ENCODE results near the gene VWA5A. TPM values are rescaled to one million over a fixed set of nuclear protein-coding genes. Genes with fewer than 3 reads are reported as not detected.

Gene VWA5A
- total RNA-seq, 1 donor from 2014 or later, result 8.7 TPM

GRCh38 chr11:124069429-124070401 lies 45.5 kb upstream of the VWA5A start:
- H3K9ac ChIP-seq (ENCODE audit: low read length), result no peak overlapping the region
- Mint-ChIP-seq H3K36me3 (ENCODE audit: low read depth, unreplicated experiment) (no peaks in the 10 kb centered on the region), H3K9me3 (ENCODE audit: unreplicated experiment) (peaks cover 2% of the 10 kb centered on the region), H3K27me3 (ENCODE audit: low read depth, unreplicated experiment) (no peaks in the 10 kb centered on the region), H3K4me1 (ENCODE audit: low read depth, unreplicated experiment) (no peaks in the 10 kb centered on the region), H3K27ac (ENCODE audit: unreplicated experiment) (no peak overlapping the region), H3K4me3 (ENCODE audit: unreplicated experiment) (no peak overlapping the region)
- H3K27me3 ChIP-seq (ENCODE audit: insufficient read depth, low read length), result peaks cover 16% of the 10 kb centered on the region
- H2AFZ ChIP-seq (ENCODE audit: low read depth, low read length), result peak overlapping the region; percentile 49
- no peak for TF ChIP-seq EZH2 (IDR thresholded peaks at IDR 0.05; ENCODE audit: insufficient read depth, low read length)
- TF ChIP-seq CTCF (IDR thresholded peaks at IDR 0.05; ENCODE audit: insufficient read depth, low read depth, low read length), result peak; percentile 63
- no peak overlapping the region for H3K27ac ChIP-seq (ENCODE audit: low read depth, low read length)
- peak overlapping the region; percentile 54 for H3K4me3 ChIP-seq (ENCODE audit: insufficient read depth, low read depth, low read length)
- peaks cover 5% of the 10 kb centered on the region for H3K4me1 ChIP-seq (ENCODE audit: insufficient read depth, low read length)
- no peaks in the 10 kb centered on the region for H4K20me1 ChIP-seq (ENCODE audit: insufficient read depth, low read length)
- FAIRE-seq (no peak), DNase-seq (ENCODE audit: low read depth) (peak; percentile 36)
- no peaks in the 10 kb centered on the region for H3K9me3 ChIP-seq (ENCODE audit: insufficient read depth, low read depth, low read length)
- peak overlapping the region; percentile 83 for H3K4me2 ChIP-seq (ENCODE audit: low read length)
- H3K36me3 ChIP-seq (ENCODE audit: insufficient read depth, low read length), result no peaks in the 10 kb centered on the region
- H3K79me2 ChIP-seq (ENCODE audit: insufficient read depth, low read length), result no peaks in the 10 kb centered on the region

GRCh38 chr11:124070915-124071622 lies 44.2 kb upstream of the VWA5A start:
- Histone ChIP-seq H3K27ac (ENCODE audit: low read depth, low read length) (no peak overlapping the region), H2AFZ (ENCODE audit: low read depth, low read length) (no peak overlapping the region), H3K9ac (ENCODE audit: low read length) (no peak overlapping the region), H3K4me1 (ENCODE audit: insufficient read depth, low read length) (peaks cover 5% of the 10 kb centered on the region), H3K4me2 (ENCODE audit: low read length) (no peak overlapping the region), H3K36me3 (ENCODE audit: insufficient read depth, low read length) (no peaks in the 10 kb centered on the region), H3K4me3 (ENCODE audit: insufficient read depth, low read depth, low read length) (no peak overlapping the region), H4K20me1 (ENCODE audit: insufficient read depth, low read length) (no peaks in the 10 kb centered on the region), H3K27me3 (ENCODE audit: insufficient read depth, low read length) (peaks cover 16% of the 10 kb centered on the region), H3K9me3 (ENCODE audit: insufficient read depth, low read depth, low read length) (no peaks in the 10 kb centered on the region), H3K79me2 (ENCODE audit: insufficient read depth, low read length) (no peaks in the 10 kb centered on the region)
- TF ChIP-seq CTCF (IDR thresholded peaks at IDR 0.05; ENCODE audit: insufficient read depth, low read depth, low read length) (peak; percentile 81), EZH2 (IDR thresholded peaks at IDR 0.05; ENCODE audit: insufficient read depth, low read length) (no peak)
- Mint-ChIP-seq H3K27me3 (ENCODE audit: low read depth, unreplicated experiment) (no peaks in the 10 kb centered on the region), H3K27ac (ENCODE audit: unreplicated experiment) (no peak overlapping the region), H3K4me1 (ENCODE audit: low read depth, unreplicated experiment) (no peaks in the 10 kb centered on the region), H3K4me3 (ENCODE audit: unreplicated experiment) (no peak overlapping the region), H3K36me3 (ENCODE audit: low read depth, unreplicated experiment) (no peaks in the 10 kb centered on the region), H3K9me3 (ENCODE audit: unreplicated experiment) (peaks cover 2% of the 10 kb centered on the region)
- DNase-seq (ENCODE audit: low read depth) (peak; percentile 44), FAIRE-seq (no peak)

All from astrocyte (in vitro differentiated cells and primary cell).